ENCODE measurements around the gene POLN.

DNA sequence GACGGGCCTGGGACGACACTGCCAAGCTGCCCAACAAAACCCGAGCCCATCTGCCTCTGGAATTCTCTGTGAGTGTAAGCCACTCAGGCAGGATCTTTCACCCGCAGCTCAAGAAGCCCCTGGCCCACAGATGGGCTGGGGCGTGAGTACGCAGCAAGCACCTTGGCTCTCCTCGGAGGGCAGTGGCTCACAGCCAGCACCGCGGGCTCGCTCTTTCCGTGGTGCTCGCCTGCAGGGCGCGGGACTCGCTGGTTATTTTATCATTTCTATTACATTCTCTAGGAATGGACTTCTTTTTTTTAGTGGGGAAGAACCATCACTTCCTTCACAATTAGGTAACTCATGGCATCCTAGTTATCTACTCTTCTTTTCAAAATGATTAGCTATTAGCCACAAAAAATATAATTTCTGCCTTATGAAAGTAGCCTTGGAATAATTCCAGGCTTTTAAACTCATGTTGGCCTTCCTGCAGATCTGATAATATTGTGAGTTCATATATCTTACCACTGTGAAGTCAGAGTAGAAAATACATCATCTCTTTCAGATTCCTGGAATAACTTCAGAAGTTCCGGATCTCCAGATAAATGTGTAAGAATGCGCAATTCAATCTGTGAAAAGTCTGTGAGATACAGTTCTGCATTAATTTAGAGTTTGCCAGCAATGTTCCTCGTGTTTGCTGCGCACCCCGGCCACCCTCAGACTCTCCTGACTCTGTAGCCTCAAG, 114.2 kb downstream of the POLN start:
- TF ChIP-seq, protein P1, sequence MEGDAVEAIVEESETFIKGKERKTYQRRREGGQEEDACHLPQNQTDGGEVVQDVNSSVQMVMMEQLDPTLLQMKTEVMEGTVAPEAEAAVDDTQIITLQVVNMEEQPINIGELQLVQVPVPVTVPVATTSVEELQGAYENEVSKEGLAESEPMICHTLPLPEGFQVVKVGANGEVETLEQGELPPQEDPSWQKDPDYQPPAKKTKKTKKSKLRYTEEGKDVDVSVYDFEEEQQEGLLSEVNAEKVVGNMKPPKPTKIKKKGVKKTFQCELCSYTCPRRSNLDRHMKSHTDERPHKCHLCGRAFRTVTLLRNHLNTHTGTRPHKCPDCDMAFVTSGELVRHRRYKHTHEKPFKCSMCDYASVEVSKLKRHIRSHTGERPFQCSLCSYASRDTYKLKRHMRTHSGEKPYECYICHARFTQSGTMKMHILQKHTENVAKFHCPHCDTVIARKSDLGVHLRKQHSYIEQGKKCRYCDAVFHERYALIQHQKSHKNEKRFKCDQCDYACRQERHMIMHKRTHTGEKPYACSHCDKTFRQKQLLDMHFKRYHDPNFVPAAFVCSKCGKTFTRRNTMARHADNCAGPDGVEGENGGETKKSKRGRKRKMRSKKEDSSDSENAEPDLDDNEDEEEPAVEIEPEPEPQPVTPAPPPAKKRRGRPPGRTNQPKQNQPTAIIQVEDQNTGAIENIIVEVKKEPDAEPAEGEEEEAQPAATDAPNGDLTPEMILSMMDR (optimal IDR thresholded peaks at IDR 0.05 in 1 of 3, IDR thresholded peaks at IDR 0.05 in 1 of 3, conservative IDR thresholded peaks at IDR 0.05 in 1 of 3; ENCODE audit: extremely low read depth in 1 of 3, insufficient read depth in 2 of 3, low read length in 3 of 3), result no peak
- no peak for TF ChIP-seq EZH2 (IDR thresholded peaks at IDR 0.05; ENCODE audit: low read length)

All from keratinocyte (primary cell).